GM18867 (cell line): Measurements from ENCODE around the gene NFATC2IP.
"Not testable (repeated sequence)": the region's sequence is repeated elsewhere in the genome, so short reads cannot be mapped to it uniquely, and the experiment has no call there.

ENCODE experiments used
- ATAC-seq: cut with Tn5 transposase; IDR thresholded peaks from one replicate; pipeline ENCODE4 v1.9.1; 2021; ENCODE audit warnings: mild to moderate bottlenecking, moderate library complexity; ENCODE audit not compliant: unreplicated experiment

NFATC2IP gene

DNA sequence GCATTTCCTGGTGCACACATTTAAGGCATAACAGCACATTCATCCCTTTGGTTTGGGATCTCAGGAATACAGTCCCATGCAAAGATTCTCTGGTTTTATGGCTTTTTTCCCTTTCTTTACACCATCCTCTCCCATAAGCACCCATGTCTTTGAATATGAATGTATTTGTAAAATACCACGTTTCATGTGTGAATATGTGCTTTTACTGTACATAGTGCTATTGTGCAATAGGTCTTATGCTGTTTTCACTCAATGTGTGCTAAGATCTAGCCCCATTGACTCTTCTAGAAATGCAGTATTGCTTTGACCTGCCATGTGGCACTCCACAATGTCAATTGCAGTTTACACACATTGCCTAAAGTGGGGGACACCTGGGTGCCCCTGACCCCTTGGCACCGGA lies 13.8 kb downstream of the NFATC2IP start:
- no peak for ATAC-seq

DNA sequence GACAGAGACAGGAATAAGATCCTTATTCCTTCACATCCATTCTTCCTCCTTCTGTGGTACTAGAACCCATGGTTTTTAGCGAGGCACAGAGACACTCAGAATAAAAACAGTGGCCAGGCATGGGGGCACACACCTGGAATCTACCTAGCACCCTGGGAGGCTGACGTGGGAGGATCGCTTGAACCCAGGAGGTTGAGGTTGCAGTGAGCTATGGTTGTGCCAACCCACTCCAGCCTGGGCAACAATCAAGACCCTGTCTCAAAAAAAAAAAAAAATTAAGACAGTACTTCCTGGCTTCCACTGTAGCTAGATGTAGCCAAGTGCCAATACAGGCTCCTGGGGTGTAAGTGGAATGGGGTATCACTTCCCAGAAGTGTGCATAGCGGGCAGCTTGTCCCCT lies 16.4 kb downstream of the NFATC2IP start:
- ATAC-seq, result no peak

DNA sequence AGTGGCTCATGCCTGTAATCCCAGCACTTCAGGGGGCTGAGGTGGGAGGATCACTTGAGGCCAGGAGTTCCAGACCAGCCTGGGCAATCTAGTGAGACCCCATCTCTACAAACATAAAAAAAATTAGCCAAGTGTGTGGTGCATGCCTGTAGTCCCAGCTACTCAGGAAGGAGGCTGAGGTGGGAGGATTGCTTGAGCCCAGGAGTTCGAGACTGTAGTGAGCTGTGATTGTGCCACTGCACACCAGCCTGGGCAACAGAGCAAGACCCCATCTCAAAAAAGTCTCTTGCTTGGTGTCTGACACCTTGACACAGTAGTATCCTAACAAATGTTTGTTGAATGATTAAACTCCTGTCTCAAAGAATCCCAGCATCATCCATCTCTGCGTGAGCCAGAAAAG lies 19.0 kb downstream of the NFATC2IP start:
- not testable (repeated sequence) for ATAC-seq

DNA sequence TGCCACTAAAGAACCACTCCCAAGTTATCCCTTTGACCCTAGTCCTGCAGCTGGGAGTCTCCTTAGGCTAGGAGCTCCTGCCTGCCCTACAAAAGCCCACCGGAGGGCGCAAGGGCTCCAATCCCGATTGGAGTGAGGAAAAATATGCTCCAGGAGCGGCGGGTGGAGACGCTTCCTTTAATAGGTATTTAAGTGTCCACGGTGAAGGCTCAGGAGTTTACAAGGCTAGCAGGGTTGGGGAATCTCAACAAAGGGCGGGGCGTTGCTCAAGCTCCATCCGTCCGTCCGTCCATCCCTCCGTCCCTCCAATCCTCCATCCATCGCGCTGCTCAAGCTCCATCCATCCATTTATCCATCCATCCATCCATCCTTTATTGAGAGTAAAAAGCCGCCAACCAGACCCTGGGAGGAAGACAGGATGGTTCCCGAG lies 23.3 kb downstream of the NFATC2IP start:
- no peak for ATAC-seq

DNA sequence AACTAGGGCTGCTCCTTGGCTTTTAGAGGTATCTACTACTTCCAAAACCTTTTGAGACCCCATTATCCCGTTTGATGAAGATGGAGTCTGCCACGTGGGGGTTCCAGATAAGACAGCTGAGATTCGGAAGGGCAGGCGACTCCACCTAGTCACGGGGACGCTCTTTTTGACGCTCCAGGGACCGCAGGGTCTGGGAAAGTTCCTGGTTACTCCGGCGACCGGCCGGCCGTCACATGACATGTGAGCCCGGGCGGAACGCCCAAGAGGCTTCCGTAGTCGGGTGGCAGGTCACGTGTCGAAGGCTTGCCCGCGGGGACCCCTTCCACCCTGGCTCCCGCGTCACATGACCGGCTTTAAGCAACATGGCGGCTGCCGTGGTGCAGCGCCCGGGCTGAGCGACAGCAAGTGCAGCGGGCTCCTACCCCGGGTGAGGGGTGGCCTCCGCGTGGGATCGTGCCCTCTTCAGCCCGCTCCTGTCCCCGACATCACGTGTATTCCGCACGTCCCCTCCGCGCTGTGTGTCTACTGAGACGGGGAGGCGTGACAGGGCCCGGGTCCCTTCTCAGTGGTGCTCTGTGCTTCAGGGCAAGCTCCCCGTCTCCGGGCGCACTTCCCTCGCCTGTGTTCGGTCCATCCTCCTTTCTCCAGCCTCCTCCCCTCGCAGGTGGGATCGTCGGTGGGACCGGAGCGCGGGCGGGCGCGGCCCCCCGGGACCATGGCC lies 23.9 kb downstream of the NFATC2IP start, which contains the start of gene SPNS1:
TSS of gene SPNS1 (plus strand) at position 342 of the 721 bp plus-strand sequence. CDS start at position 716, 374 bp downstream.
- peak; percentile 84 for ATAC-seq

DNA sequence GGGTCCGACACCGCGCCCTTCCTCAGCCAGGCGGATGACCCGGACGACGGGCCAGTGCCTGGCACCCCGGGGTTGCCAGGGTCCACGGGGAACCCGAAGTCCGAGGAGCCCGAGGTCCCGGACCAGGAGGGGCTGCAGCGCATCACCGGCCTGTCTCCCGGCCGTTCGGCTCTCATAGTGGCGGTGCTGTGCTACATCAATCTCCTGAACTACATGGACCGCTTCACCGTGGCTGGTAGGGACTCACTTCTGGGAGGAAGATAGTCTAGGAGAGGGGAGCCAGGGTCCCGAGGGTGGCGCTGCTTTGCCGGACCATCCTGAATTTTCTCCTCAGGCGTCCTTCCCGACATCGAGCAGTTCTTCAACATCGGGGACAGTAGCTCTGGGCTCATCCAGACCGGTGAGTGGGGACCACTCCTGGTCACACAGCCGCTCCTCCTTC lies 24.4 kb downstream of the NFATC2IP start:
- peak; percentile 16 for ATAC-seq

DNA sequence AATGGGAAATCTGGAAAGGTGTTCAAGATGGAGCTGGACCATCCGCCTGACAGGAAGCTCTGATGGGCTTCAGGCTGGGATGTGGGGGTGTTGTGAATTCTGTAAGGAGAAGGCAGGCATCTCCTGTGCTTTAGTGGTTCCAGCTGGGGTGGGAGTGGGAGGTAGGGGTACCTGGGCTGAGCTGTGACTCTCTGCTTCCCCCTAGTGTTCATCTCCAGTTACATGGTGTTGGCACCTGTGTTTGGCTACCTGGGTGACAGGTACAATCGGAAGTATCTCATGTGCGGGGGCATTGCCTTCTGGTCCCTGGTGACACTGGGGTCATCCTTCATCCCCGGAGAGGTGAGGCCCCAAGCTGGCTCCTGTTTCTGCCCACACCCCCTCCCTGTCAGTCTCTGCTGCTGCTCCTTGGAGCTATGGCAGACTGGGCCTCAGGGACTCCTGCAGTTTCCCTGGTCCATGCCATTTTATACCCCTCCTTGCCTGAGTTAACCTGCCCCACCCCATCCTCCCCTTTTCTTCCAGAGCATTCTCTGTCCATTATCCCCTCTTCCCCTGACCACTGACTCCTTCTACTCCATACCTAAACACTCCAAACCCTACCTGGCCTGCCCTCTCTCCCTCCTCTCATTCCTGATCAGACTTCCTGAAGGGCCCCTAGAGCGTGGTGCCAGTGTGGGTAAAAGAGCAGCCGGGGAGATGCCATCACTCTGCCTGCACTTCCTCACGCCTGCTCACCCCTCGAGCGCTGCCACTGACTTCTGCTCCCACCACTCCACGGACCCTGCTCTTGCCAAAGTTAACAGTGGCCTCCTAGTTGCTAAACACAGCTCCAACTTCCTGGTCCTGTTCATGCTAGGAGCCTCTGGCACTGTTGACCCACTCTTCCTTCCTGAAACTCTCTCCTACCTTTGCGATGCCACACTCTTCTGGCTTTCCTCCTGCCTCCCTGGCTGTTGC lies 27.2 kb downstream of the NFATC2IP start:
- no peak for ATAC-seq

DNA sequence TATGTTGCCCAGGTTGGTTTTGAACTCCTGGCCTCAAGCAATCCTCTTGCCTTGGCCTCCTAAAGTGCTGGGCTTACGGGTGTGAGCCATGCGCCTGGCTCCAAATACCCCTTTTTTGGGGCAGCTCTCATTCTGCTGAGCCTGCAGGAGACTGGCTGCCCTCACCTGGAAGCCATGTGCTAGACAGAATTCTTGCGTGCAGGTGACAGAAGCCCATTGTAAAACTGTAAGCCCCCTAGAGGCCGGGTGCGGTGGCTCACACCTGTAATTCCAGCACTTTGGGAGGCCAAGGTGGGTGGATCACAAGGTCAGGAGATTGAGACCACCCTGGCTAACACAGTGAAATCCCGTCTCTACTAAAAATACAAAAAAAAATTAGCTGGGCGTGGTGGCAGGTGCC lies 29.6 kb downstream of the NFATC2IP start:
- ATAC-seq, result not testable (repeated sequence)

DNA sequence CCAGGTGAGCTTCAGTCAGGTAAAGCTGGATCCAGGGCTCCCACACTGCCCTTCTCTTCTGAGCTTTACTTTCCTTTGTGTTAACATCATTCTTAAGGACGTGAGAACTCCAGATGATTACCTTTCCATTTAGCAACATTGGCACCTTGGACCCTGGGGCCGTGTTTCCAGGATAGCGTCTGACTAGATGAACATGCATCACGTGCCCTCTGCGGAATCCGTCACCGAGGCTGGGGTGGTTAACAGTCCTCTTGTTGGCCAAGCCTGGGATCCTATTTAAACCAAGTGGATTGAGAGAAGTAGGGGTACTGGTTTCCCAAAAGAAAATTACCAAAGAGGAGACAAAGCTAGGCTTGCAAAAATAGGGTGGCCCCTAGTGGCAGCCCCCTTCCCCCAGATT lies 30.2 kb downstream of the NFATC2IP start:
- no peak for ATAC-seq

DNA sequence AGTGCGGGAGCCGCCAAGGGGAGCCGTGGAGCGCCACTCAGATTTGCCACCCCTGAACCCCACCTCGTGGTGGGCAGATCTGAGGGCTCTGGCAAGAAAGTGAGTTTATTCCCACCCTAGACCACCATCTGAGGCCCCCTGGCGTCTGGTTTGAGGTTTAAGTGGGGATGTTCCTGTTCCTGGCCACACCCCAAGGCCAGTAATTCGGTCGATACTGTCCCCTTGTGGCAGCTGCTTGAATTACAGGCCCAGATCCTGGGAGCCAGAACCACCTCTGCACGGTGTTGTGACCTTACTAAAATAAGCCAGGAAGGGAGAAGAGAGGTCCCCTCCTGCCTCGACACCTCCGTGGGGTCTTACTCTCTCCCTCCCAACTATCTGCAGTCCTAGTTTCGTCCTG lies 30.8 kb downstream of the NFATC2IP start:
- ATAC-seq, result no peak

DNA sequence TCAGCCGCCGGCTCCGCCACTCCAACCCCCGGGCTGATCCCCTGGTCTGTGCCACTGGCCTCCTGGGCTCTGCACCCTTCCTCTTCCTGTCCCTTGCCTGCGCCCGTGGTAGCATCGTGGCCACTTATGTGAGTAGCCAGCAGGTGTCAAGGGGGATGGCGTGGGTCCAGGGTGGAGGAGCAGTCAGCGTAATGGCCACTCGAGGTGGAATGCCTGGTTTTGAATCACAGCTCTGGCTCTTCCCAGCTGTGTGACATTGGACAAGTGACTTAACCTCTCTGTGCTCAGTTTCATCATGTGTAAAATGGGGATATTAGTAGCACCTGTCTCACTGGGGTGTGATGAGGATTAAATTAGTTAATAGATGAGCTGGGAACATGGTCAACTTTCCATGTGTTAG lies 31.7 kb downstream of the NFATC2IP start:
- ATAC-seq, result no peak

DNA sequence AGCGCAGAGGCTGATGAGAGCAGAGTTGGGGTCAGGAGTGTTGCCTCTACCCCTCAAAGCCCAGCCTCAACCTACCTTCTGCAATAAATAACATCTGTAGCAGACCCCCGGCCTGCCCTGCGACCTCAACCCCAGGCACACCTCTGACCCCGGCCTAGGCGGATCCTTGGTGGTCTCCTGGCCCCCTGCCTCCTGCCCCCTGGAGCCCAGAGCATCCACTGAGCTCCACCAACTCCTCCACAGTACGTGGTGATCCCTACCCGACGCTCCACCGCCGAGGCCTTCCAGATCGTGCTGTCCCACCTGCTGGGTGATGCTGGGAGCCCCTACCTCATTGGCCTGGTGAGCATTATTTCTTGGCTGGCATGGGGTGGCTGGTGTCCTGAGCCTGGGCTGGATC lies 32.2 kb downstream of the NFATC2IP start:
- ATAC-seq, result no peak

DNA sequence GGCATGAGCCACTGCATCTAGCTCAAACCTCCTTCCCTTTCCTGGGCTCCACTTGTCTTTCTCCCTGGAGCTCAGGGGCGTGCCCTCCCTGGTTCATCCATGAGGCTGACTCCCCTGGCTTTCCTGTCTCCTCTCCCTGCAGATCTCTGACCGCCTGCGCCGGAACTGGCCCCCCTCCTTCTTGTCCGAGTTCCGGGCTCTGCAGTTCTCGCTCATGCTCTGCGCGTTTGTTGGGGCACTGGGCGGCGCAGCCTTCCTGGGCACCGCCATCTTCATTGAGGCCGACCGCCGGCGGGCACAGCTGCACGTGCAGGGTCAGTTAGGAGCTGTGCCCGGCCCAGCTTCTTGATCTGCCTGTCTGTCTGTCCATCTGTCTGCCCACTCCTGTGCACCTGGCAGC lies 32.9 kb downstream of the NFATC2IP start:
- no peak for ATAC-seq

DNA sequence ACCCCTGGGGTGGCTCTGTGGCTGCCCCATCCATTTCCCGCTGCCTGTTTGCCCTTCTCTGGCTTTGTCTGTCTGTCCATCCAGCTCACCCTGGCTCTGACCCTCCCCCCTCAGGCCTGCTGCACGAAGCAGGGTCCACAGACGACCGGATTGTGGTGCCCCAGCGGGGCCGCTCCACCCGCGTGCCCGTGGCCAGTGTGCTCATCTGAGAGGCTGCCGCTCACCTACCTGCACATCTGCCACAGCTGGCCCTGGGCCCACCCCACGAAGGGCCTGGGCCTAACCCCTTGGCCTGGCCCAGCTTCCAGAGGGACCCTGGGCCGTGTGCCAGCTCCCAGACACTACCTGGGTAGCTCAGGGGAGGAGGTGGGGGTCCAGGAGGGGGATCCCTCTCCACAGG lies 33.4 kb downstream of the NFATC2IP start:
- ATAC-seq, result no peak

DNA sequence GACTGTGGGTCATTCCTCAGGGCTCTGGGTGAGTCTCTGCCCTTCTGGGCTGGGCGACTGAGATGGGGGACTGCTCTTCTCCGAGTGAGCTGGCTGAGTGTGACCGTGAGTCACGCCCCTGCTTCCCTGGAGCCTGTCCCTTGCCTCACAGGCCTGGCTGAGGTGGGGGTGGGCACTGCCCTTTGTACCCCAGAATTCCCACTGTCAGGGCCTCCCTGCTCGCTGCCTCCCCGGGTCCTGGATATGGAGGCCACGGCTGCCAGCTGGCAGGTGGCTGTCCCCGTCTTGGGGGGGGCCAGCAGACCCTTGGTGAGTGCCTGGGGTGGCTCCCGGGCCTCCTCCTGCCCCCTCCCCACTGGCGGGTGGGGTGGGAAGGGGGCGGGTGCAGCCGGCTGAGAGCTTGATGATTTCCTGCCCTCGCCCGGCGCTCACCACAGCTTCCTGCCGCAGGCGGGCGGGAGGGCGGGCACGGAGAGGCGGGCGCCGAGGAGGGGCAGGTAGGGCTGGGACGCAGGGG lies 33.9 kb downstream of the NFATC2IP start, which contains the start of gene LAT:
TSS of gene LAT (plus strand) at position 434 of the 517 bp plus-strand sequence. CDS start 366 bp downstream, outside the sequence.
- ATAC-seq, result no peak

DNA sequence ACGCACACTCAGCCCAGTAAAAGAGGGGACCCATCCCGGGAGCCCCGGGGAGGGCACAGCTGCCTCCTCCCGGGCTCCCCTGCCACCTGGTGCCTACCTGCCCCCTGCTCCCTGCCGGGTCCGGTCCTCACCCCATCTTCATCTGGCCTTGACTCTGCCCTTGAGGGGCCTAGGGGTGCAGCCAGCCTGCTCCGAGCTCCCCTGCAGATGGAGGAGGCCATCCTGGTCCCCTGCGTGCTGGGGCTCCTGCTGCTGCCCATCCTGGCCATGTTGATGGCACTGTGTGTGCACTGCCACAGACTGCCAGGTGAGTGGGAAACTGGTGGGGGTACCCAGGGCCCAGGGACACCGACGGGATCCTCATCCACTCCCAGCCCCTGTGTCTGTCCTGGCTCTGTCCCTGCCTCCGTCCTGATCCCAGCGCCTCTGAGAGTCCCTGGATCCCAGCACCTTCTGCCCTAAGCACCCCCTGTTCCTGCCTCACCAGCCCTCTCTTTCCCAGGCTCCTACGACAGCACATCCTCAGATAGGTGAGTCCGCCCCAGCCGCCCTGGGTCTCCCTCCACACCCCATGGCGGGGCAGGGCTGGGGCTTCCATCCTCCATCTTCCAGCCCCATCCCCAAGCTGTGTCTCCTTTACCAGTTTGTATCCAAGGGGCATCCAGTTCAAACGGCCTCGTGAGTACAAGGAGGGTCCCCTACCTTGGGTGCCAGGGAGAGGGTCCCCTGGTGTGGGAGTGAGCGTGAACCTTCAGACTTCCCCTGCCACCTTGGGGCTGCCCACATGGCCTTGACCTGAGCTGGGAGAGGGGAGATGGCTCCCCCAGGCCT lies 34.7 kb downstream of the NFATC2IP start:
- ATAC-seq, result no peak

DNA sequence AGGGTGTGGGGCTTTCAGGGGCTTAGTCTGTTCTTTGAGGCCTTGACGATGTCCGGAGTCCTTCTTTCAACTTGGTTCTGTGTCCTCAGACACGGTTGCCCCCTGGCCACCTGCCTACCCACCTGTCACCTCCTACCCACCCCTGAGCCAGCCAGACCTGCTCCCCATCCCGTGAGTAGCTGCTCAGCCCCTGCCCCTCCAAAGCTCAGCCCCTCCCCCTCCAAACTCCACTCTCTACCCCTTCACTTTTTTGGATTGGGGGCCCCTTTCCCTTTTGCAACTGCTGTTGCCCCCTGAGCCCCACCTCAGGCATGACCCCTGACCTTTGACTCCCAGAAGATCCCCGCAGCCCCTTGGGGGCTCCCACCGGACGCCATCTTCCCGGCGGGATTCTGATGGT lies 35.3 kb downstream of the NFATC2IP start:
- no peak for ATAC-seq

DNA sequence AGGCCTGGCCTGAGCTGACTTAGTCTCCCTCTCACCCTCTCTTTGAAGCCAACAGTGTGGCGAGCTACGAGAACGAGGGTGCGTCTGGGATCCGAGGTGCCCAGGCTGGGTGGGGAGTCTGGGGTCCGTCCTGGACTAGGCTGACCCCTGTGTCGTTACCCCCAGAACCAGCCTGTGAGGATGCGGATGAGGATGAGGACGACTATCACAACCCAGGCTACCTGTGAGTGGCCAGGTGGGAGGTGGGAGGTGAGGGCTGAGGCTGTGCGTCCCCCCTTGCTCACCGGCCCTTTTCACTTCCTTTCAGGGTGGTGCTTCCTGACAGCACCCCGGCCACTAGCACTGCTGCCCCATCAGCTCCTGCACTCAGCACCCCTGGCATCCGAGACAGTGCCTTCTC lies 35.8 kb downstream of the NFATC2IP start:
- ATAC-seq, result no peak

DNA sequence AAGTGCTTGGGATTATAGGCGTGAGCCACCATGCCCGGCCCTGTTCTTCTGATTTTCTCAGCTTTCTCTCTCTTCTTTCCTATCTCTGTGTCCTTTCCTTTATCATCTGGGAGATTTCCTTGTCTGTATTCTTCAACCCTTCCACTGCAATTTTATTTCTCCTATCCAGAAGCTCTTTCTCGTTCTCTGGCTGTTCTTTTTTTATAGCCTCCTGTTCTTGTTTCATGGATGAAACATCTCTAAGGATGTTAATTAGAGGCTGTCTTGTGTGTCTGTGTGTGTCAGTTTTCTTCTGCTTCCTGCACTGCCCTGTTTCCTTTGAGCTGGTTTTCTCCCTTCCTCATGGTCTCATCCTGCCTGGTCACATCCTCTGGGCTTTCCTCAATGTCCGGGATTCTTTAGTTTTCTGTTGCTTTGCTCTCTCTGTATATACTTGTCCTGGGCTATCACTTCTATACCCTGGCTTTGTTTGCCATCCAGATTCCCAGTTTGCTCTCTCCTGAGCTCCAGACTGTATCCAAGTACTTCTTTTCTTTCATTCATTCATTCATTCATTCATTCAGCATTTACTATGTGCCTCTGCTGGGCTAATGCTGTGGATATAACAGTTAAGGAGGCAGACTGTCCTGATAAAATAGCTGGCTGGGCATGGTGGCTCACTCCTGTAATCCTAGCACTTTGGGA lies 36.6 kb downstream of the NFATC2IP start:
- no peak for ATAC-seq

DNA sequence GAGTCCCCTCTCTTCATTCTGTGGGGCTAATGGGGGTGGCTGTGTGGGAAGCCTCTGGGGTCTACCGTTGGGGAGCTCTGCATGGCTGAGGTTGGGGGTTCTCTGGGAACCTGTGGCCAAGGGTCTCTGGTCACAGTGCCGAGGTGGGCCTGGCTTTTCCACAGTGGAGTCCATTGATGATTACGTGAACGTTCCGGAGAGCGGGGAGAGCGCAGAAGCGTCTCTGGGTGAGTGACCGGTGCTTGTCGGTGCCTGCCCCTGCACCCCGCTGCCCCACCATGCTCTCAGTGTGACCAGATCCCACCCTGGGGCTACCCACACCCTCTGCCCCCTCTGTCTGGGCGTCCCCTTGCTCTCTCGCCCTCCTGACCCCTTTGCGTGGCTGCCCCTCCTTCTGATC lies 38.6 kb downstream of the NFATC2IP start:
- no peak for ATAC-seq
